Activated CD8-positive, alpha-beta T cell treated with anti-CD3 and anti-CD28 coated beads for 36 hours (primary cell): ENCODE measurements around the gene IDS. TPM values are rescaled to one million over a fixed set of nuclear protein-coding genes. Genes with fewer than 3 reads are reported as not detected.

Experiments used
- ATAC-seq: fragments of 200-7000 bp; cut with Tn5 transposase; one replicate; pipeline ENCODE4 v1.10.0; 2021; ENCODE audit warnings: mild to moderate bottlenecking, moderate library complexity
- CTCF ChIA-PET: fragments of 350-600 bp; sonication (Branson Sonifier 250); formaldehyde crosslinking; loops from one replicate; lab custom pipeline; 2021; ENCODE audit warnings: antibody characterized with exemption; lab: Charles Lee
- POLR2A ChIA-PET: fragments of 350-600 bp; sonication (Branson Sonifier 250); formaldehyde crosslinking; loops from one replicate; lab custom pipeline; 2021; ENCODE audit warnings: antibody characterized with exemption; lab: Charles Lee
- DNase-seq: peaks from one replicate; pipeline ENCODE4 v3.0.0-alpha.2; 2020
- H3K27ac Mint-ChIP-seq: one replicate; pipeline ENCODE4 v1.8.0; 2021; ENCODE audit warnings: mild to moderate bottlenecking, mixed read lengths
- H3K27me3 Mint-ChIP-seq: one replicate; pipeline ENCODE4 v1.8.0; 2021; ENCODE audit warnings: mixed read lengths
- H3K36me3 Mint-ChIP-seq: one replicate; pipeline ENCODE4 v1.8.0; 2021; ENCODE audit warnings: low read depth, mixed read lengths
- H3K4me1 Mint-ChIP-seq: one replicate; pipeline ENCODE4 v1.8.0; 2021; ENCODE audit warnings: low read depth, mixed read lengths
- H3K4me3 Mint-ChIP-seq: one replicate; pipeline ENCODE4 v1.8.0; 2021; ENCODE audit warnings: mild to moderate bottlenecking, moderate library complexity, mixed read lengths
- H3K9me3 Mint-ChIP-seq: one replicate; pipeline ENCODE4 v1.8.0; 2021; ENCODE audit warnings: mixed read lengths
- CTCF ChIP-seq: fragments of 200-600 bp; IDR thresholded peaks from one replicate; pipeline ENCODE4 v1.8.0; 2022; ENCODE audit warnings: antibody characterized with exemption, mild to moderate bottlenecking
- intact Hi-C: fragments of 100-400 bp; cut with micrococcal nuclease; formaldehyde crosslinking; loops from one replicate; pipeline ENCODE4 v1.10.0; 2022
- total RNA-seq, 2 experiments: library from RNA; stranded (reverse); gene quantifications; one replicate each; pipeline ENCODE4 v1.2.3, GENCODE V29; 2021

The IDS gene
- total RNA-seq, 2 experiments from 2014 or later, result 44.8 to 50.6 TPM

- intact Hi-C loops, result loop anchor here (10.0 kb wide), 1 partner anchor 1425 kb away; no protein-coding TSS in a partner anchor
- Mint-ChIP-seq H3K27ac (no peak overlapping the region), H3K9me3 (no peaks in the 10 kb centered on the region), H3K27me3 (peaks cover 2% of the 10 kb centered on the region), H3K36me3 (no peaks in the 10 kb centered on the region), H3K4me3 (no peak overlapping the region), H3K4me1 (peaks cover 2% of the 10 kb centered on the region)
- no peak for ATAC-seq
- ChIA-PET POLR2A (no interaction called here), CTCF (no interaction called here)
- DNase-seq, result no peak
- TF ChIP-seq CTCF, result no peak
These were observed 35.7 kb downstream of the IDS start for GRCh38 chrX:149469406-149469805.

- no peak overlapping the region for H3K4me3 Mint-ChIP-seq
These were observed 37.2 kb downstream of the IDS start for GRCh38 chrX:149467920-149468319.

DNA sequence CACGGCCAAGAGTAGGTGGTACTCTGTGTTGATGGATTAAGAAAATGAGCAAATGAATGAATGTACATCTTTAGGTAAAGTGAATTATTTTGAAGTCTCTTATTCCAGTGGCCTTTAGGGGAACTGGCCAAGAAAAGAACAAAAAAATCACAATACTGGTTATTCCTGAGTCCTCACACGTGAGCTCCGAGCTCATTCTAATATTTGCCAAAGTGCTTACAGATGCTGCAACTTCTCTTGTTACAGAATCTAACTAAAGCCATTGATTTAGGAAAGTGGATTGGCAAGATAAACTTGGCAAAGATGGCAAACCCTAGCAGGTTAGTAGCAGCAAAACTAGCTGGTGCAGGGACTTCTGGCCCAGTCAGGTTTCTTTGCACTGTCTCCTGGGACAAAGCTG is 37.6 kb downstream of the IDS start:
- Mint-ChIP-seq H3K27me3 (peaks cover 2% of the 10 kb centered on the region), H3K4me1 (peaks cover 2% of the 10 kb centered on the region), H3K36me3 (no peaks in the 10 kb centered on the region), H3K4me3 (no peak overlapping the region), H3K9me3 (no peaks in the 10 kb centered on the region), H3K27ac (no peak overlapping the region)
- ATAC-seq (no peak), DNase-seq (no peak)
- ChIA-PET POLR2A (no interaction called here), CTCF (no interaction called here)
- TF ChIP-seq CTCF, result no peak
- intact Hi-C loops, result loop anchor here (10.0 kb wide), 1 partner anchor 1423 kb away; no protein-coding TSS in a partner anchor

More at GRCh38 chrX:149467920-149468319, 37.2 kb downstream of the IDS start:
- Mint-ChIP-seq H3K27ac (no peak overlapping the region), H3K27me3 (peaks cover 2% of the 10 kb centered on the region), H3K9me3 (no peaks in the 10 kb centered on the region), H3K36me3 (no peaks in the 10 kb centered on the region), H3K4me1 (peaks cover 2% of the 10 kb centered on the region)
- ChIA-PET CTCF (no interaction called here), POLR2A (no interaction called here)
- no peak for TF ChIP-seq CTCF
- ATAC-seq (no peak), DNase-seq (no peak)
- intact Hi-C loops, result loop anchor here (10.0 kb wide), 1 partner anchor 1423 kb away; no protein-coding TSS in a partner anchor

DNA sequence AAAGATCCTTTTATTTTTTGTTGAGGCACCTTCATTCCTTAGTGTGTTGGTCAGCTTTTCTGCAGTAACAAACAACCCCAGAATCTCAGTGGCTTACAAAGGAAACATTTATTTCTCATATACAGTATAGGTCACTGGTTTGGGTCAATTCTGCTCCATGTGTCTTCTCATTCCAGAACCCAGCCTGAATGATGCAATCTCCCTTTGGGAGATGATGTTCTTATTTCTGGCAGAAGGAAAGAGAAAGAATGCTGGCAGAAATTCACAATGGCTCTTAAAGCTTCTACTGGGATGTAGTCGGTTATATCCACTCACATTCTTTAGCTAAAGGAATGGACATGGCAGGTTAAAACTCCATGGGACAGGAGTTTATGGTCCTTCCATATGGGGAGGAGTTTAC is 42.3 kb downstream of the IDS start:
- TF ChIP-seq CTCF, result no peak
- no peak for ATAC-seq
- ChIA-PET CTCF (no interaction called here), POLR2A (no interaction called here)
- Mint-ChIP-seq H3K4me1 (no peaks in the 10 kb centered on the region), H3K9me3 (no peaks in the 10 kb centered on the region), H3K27ac (no peak overlapping the region), H3K36me3 (no peaks in the 10 kb centered on the region), H3K27me3 (peaks cover 11% of the 10 kb centered on the region), H3K4me3 (no peak overlapping the region)
- DNase-seq, result no peak
- intact Hi-C loops, result loop anchor here (10.0 kb wide), 1 partner anchor 1418 kb away; no protein-coding TSS in a partner anchor

- H3K36me3 Mint-ChIP-seq, result no peaks in the 10 kb centered on the region
- TF ChIP-seq CTCF, result no peak
- POLR2A ChIA-PET, result no interaction called here
- DNase-seq, result no peak
- H3K9me3 Mint-ChIP-seq, result no peaks in the 10 kb centered on the region
- H3K4me3 Mint-ChIP-seq, result no peak overlapping the region
- no peak overlapping the region for H3K27ac Mint-ChIP-seq
- CTCF ChIA-PET, result interaction anchor here (1.1 kb wide), 1 partner anchor 9 kb away, joined by 5 read pairs; no protein-coding TSS in a partner anchor
- no peaks in the 10 kb centered on the region for H3K4me1 Mint-ChIP-seq
- peaks cover 11% of the 10 kb centered on the region for H3K27me3 Mint-ChIP-seq
- no peak for ATAC-seq
- intact Hi-C loops, result loop anchor here (10.0 kb wide), 1 partner anchor 1417 kb away; no protein-coding TSS in a partner anchor
These were observed 43.4 kb downstream of the IDS start for GRCh38 chrX:149461746-149462145.
